GM19025 (cell line): Measurements from ENCODE around the gene MIB2.
"Not testable (repeated sequence)": the region's sequence is repeated elsewhere in the genome, so short reads cannot be mapped to it uniquely, and the experiment has no call there.

Experiments used
- ATAC-seq: cut with Tn5 transposase; IDR thresholded peaks from one replicate; pipeline ENCODE4 v1.9.1; 2021; ENCODE audit warnings: mild to moderate bottlenecking, low read depth, moderate library complexity; ENCODE audit not compliant: unreplicated experiment

Gene MIB2

DNA sequence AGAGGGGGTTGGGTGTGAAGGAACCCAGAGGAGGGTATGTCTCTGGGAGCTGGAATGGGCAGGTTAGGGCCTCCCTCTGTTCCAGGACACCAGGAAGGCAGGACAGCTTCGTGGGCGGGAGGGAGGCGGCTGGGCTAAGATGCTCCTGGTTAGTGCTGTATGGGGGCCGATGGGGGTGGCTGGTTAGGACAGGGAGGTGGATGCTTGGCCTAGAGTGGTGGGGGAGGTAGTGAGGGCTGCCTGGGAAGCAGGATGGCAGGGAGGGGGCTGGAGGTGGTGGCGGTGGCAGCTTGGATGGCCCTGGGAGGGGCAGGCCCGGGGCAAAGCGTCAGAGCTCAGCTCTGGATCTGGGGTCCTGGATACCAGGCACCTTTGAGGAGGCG is 10.5 kb downstream of the MIB2 start:
- ATAC-seq = no peak

DNA sequence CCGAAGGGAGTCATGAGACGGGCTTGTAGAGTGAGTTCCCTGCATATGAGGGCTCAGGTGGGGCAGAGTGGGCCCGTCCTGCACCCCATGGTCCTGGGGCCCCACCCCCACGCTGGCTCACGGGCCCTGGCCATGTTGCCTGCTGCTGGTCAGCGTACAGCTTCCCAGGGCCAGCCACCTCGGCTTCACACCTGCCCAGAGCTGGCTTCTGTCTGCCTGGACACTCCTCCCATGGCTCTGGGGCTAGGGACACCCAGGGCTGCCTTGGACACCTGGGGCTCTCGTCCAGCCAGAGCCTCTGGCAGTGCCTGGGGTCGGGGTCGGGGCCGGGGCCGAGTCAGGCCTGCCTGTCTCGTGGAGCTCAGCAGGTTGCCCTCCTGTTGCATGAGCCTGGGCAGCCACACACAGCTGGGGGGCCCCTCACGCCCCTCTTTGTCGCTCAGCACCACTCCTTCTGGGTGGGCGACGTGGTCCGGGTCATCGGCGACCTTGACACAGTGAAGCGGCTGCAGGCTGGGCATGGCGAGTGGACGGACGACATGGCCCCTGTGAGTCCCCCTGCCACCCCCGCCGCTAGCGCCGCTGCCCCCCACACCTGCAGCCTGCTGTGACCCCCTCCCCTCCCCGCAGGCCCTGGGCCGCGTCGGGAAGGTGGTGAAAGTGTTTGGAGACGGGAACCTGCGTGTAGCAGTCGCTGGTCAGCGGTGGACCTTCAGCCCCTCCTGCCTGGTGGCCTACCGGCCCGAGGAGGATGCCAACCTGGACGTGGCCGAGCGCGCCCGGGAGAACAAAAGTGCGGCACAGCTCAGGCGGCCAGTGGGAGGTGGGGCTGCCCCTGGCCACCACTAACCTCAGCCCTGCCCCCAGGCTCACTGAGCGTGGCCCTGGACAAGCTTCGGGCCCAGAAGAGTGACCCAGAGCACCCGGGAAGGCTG is 11.2 kb downstream of the MIB2 start:
- no peak for ATAC-seq

DNA sequence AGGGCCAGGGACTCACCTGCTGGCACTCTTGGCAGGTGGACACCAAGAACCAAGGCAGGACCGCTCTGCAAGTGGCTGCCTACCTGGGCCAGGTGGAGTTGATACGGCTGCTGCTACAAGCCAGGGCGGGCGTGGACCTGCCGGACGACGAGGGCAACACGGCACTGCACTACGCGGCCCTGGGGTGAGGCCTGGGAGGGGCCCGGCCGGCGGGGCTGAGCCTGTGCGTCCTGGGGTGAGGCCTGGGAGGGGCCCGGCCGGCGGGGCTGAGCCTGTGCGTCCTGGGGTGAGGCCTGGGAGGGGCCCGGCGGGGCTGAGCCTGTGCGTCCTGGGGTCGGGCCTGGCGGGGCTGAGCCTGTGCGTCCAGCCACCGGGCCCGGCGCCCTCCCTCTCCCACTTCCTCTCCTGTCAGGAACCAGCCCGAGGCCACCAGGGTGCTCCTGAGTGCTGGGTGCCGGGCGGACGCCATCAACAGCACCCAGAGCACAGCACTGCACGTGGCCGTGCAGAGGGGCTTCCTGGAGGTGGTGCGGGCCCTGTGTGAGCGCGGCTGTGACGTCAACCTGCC is 12.0 kb downstream of the MIB2 start:
- no peak for ATAC-seq

GRCh38 chr1:1627829-1628753 is 12.8 kb downstream of the MIB2 start:
- no peak for ATAC-seq

GRCh38 chr1:1628754-1629429 is 13.6 kb downstream of the MIB2 start:
- ATAC-seq = no peak

GRCh38 chr1:1629430-1630190 is 14.3 kb downstream of the MIB2 start:
- ATAC-seq = no peak

DNA sequence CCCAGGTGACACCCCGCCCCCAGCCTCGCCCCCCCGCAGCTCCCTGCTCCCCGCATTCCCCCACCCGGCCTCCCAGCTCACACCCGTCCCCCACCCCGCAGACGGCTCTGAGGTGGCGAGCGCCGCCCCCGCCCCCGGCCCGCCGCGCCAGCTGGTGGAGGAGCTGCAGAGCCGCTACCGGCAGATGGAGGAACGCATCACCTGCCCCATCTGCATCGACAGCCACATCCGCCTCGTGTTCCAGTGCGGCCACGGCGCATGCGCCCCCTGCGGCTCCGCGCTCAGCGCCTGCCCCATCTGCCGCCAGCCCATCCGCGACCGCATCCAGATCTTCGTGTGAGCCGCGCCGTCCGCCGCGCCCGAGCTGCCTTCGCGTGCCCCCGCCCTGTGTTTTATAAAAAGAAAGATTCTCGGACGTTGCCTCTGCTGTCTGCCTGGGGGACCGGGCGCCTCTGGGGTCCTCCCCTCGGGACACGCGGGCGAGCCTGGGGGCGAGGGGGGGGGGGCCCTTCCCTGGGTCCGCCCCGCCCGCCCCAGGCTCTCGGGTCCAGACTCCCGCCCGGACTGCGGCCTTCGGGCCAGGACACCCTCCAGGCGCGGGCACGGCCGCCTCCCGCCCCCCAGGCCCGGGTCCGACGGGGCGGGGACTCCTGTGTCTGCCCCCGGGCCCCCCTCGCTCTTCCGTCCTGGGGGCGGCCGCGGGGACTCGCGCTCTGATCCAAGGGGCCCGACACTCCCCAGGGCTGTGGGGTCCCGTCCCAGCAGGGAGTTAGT is 15.1 kb downstream of the MIB2 start:
- ATAC-seq = peak; percentile 43

- ATAC-seq = no peak
These were observed 15.9 kb downstream of the MIB2 start for GRCh38 chr1:1630965-1631781.

- no peak for ATAC-seq
These were observed 16.6 kb downstream of the MIB2 start, which contains the start of gene MMP23B for GRCh38 chr1:1631782-1632420. MMP23B (plus strand) TSS chr1:1632173; CDS start chr1:1632219, 46 bp downstream.

GRCh38 chr1:1633409-1633808 is 18.1 kb downstream of the MIB2 start:
- not testable (repeated sequence) for ATAC-seq

- not testable (repeated sequence) for ATAC-seq
These were observed 19.3 kb downstream of the MIB2 start for GRCh38 chr1:1634613-1635012.

- not testable (repeated sequence) for ATAC-seq
These were observed 21.6 kb downstream of the MIB2 start for GRCh38 chr1:1636621-1637478.

- not testable (repeated sequence) for ATAC-seq
These were observed 22.2 kb downstream of the MIB2 start for GRCh38 chr1:1637479-1637875.

- ATAC-seq = not testable (repeated sequence)
These were observed 23.2 kb downstream of the MIB2 start for GRCh38 chr1:1638528-1638927.

DNA sequence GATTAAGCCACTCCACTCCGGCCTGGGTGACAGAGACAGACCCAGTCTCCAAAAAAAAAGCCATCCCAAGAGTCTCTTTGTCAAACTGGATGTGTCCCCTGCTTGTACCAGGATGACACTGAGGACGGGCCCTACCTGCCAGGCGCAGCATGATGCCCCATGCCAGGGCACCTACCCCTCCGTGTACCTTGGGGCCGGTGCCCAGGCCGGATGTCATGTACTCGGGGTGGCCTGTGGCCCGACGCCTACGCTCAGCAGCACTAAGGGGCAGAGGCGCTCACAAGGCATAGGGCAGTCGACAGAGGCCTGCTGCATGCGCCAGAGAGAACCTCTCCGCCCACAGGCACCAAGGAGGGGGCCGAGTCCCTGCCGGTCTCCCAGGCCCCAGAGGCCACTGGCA is 24.1 kb downstream of the MIB2 start:
- ATAC-seq = not testable (repeated sequence)

- not testable (repeated sequence) for ATAC-seq
These were observed 24.8 kb downstream of the MIB2 start for GRCh38 chr1:1640081-1640480.
